SK-N-DZ (cell line): Measurements from ENCODE around the gene BMPR1A.

Experiments
- DNase-seq: peaks from one replicate; pipeline ENCODE4 v3.0.0-alpha.2; 2015; ENCODE audit warnings: low spot score

Gene BMPR1A

GRCh38 chr10:86801995-86802394, 45.6 kb downstream of the BMPR1A start:
- no peak for DNase-seq

GRCh38 chr10:86802473-86803108, 46.2 kb downstream of the BMPR1A start:
- no peak for DNase-seq

GRCh38 chr10:86803156-86803555, 46.7 kb downstream of the BMPR1A start:
- DNase-seq: no peak

- DNase-seq: no peak
Observed at GRCh38 chr10:86804805-86805204, 48.4 kb downstream of the BMPR1A start.

- no peak for DNase-seq
Observed at GRCh38 chr10:86813101-86813500, 56.7 kb downstream of the BMPR1A start.

- DNase-seq: no peak
Observed at GRCh38 chr10:86813982-86814381, 57.6 kb downstream of the BMPR1A start.

- DNase-seq: no peak
Observed at GRCh38 chr10:86815035-86815617, 58.7 kb downstream of the BMPR1A start.

GRCh38 chr10:86815640-86816039, 59.2 kb downstream of the BMPR1A start:
- DNase-seq: no peak

GRCh38 chr10:86817246-86817645, 60.8 kb downstream of the BMPR1A start:
- DNase-seq: no peak

GRCh38 chr10:86819567-86819966, 63.1 kb downstream of the BMPR1A start:
- no peak for DNase-seq

GRCh38 chr10:86820509-86820908, 64.1 kb downstream of the BMPR1A start:
- DNase-seq: no peak

GRCh38 chr10:86821388-86821999, 65.1 kb downstream of the BMPR1A start:
- DNase-seq: no peak

- DNase-seq: no peak
Observed at GRCh38 chr10:86823565-86823964, 67.1 kb downstream of the BMPR1A start.

GRCh38 chr10:86824151-86824550, 67.7 kb downstream of the BMPR1A start:
- no peak for DNase-seq

GRCh38 chr10:86825366-86825765, 68.9 kb downstream of the BMPR1A start:
- no peak for DNase-seq

- DNase-seq: no peak
Observed at GRCh38 chr10:86827639-86828038, 71.2 kb downstream of the BMPR1A start.

- DNase-seq: no peak
Observed at GRCh38 chr10:86828145-86828544, 71.7 kb downstream of the BMPR1A start.

- DNase-seq: no peak
Observed at GRCh38 chr10:86829472-86829871, 73.1 kb downstream of the BMPR1A start.

GRCh38 chr10:86830043-86830591, 73.7 kb downstream of the BMPR1A start:
- DNase-seq: no peak

GRCh38 chr10:86833969-86834368, 77.5 kb downstream of the BMPR1A start:
- no peak for DNase-seq

- DNase-seq: no peak
Observed at GRCh38 chr10:86836044-86836443, 79.6 kb downstream of the BMPR1A start.

- DNase-seq: no peak
Observed at GRCh38 chr10:86837663-86838062, 81.2 kb downstream of the BMPR1A start.

GRCh38 chr10:86840498-86840897, 84.1 kb downstream of the BMPR1A start:
- no peak for DNase-seq
